ENCODE measurements around the gene CSNK1G3.

The CSNK1G3 gene

DNA sequence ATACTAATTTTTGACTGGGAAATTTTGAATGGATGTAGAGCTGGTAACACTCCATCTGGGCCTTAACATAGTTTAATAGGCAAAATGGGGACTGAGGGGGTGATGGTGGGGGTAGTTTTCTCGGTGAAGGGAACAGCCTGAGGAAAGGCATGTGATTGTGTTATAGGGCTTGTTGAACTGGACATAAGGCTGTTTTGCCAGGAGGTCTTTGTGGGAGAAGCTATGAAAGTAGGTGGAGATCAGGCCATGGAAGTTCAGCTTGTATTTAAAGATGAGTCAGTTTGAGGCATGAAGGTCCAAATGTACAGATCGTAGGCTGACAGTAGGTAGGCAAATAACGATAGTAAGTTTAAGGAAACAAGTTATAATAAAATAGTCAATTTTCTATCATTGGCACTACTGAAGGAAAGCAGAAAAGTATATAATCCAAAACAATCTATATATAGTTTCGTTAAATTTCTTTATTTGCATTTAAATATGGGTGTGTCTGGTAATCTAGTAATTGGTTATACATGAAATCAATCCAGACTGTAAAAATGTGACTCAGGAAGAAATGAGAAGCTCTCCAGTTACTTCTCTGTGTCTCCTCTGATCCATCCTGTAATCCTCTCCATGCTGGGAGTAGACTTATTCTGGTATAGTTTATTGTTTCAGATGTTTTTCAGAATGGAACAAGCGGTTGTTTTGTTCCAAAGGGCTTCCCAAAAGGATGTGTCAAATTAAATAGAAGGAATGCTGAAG, 2.8 kb downstream of the CSNK1G3 start:
- DNase-seq (ENCODE audit: low read depth in 2 of 2): no peak

DNA sequence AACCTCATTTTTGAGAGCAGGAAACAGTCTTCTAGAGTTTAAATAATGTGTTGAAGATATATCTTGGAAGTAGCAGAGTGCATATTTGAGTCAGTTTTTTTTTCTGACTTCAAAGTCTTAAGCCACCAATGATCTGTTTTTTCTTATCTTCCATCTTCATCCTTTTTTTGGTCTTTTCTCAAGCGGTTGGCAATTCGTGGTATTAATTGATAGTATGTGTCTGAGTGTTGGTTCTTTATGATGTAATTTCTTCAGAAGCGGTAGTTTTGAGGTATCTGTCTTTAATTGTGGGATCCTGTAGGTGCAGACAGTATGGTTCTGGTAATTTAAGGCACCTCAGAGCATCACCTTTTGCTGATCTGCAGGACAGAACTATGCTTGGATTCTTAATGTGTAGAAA, 3.9 kb downstream of the CSNK1G3 start:
- DNase-seq (ENCODE audit: low read depth in 2 of 2): no peak

DNA sequence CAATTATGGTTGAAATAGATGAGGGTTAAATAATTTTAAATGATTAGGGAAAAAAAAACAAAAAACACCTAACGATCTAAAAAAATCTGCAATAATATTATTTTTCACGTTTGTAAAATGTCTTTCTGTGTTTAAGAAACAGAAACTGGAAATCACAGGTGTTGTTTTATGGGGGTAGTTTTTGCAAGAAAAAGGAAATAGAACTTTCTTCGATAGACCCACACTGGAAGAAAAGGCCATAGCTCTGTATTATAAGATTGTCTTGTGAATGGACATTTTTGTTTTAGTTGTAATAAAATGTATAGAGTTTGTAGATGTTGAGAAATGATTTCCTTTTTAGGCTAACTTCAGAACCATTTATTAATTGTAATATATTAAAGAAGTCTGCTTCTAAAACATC, 5.5 kb downstream of the CSNK1G3 start:
- DNase-seq (ENCODE audit: low read depth in 2 of 2): no peak

DNA sequence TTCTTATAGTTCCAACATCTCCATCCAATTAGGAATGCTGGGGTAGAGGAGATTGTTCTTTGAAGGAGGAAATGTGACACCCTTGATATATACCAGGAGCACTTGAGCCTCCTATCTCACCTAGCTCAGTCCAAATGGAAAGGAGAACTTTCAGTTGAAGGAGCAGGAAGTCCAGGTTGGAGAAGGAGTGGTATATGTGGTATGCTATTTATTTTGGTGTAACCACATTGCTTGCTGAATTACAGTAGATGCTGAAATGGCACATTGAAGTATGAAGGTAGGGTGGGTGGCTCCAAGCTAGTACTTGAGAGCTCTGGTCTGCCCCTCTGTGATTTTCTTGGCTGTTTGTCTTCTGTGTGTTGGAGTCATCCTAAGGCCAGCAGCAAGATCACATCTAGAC, 6.1 kb downstream of the CSNK1G3 start:
- no peak for DNase-seq (ENCODE audit: low read depth in 2 of 2)

DNA sequence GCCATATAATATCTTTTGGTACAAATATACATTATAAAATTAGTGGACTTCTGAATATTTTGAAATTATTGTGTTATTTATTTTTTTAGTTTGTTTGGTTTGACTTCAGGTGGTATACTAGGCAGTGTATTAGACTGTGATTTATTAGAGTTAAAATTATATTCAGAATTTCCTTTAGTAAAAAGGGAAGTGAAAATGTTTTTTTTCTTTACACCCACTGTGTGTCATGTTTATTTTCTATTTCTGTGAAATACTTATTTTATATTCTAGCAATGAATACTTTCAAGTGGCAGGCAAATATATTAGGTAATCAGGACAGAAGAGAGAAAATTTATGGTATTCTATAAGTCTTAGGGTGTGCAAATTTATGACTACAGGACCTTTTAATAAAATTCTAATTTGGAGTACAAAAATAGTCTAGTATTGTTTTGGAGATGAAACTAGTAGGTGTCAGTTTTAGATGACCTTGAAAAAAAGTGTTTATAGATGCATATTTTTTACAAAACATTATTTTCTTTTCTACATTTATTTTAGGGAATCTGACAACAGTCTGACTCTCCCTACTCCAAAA, 8.8 kb downstream of the CSNK1G3 start:
- no peak for DNase-seq (ENCODE audit: low read depth in 2 of 2)

DNA sequence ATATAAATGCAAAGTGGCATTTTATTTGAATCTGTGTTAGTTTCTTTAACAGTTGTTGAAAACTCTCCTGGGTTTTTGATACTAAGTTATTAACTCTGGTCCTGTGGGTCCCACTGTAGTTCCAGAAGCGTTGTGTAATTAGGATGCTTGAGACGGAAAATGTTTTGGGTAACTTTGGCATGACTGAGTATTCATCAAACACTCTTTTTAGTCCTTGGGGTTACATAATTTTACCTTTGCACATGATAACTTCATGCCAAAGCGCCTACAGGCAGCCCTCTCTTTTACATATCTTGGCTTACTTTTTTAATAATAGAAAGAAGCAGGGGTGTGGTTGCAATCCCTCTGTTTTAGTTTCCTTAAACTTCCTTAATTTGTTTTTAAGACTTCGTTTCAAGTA, 12.2 kb downstream of the CSNK1G3 start:
- no peak for DNase-seq (ENCODE audit: low read depth in 2 of 2)

DNA sequence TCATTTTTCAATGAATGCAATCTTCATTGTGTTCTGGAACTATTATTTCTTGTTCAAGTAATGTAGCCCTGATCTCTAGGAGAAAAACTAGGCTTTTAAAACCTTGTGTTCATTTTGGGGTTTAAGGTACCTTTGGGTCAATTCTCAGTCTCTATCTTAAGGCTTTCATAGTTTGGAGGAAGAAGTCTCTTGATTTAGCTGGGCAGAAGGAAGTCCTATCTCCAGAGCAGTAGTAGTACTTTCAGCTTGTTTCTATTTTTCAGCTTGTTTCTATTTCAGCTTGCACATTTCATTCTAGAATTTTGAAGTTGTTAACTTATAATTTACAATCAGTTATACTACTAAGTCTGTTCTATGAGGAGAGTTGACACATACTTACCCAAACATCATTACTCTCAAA, 15.2 kb downstream of the CSNK1G3 start:
- DNase-seq (ENCODE audit: low read depth in 2 of 2): no peak

DNA sequence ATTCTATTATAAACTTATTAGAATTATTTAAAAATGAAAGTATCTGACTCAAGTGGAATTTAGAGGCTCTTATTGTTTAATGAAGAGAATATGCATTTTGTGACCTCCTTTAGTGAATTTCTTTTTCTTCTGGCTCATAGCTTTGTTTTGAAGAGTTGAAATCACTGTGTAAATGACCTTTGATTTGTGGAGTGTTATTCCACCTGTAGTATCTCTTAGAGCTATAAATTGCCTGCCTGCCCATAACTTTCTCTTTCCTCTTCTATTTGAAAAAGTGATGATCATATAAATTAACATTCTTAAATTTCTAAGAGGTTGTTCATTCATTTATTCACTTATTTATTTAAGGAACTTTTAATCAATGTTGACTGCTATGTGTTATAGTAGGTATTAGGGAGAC, 16.1 kb downstream of the CSNK1G3 start:
- no peak for DNase-seq (ENCODE audit: low read depth in 2 of 2)

DNA sequence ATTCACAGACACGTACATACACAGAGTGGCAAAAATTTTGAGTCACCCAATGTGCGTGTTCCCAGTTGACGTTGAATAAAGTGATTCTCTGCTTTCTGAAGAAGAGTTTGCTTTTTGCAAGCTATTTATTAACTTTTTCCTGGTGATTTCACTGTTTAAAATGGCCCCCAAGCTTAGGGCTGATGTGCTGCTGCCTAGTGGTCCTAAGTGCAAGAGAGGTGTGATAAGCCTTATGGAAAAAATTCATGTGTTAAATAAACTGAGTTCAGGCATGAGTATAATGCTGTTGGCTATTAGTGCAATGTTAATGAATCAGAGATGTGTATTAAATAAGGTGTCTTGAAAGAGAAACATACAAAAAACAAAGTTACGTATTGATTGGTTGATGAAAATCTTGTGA, 16.9 kb downstream of the CSNK1G3 start:
- DNase-seq (ENCODE audit: low read depth in 2 of 2): no peak

DNA sequence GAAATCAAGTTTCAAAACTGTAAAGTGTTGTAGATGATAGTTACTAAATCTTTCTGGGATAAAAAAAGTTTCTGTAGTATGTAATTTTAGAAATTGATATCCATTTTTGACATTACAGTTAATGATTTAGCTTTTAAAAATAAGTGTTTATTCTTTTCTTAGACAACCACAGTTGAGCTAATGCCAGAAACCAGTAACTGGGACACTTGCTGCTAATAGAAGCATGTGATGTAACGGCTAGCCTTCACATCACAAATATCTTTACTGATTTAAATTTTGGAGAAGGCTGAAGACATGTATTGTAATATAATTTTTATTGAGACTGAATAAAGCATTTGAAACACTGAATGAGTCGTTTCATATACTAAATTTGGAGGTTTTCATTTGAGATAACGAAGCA, 18.8 kb downstream of the CSNK1G3 start:
- no peak for DNase-seq (ENCODE audit: low read depth in 2 of 2)

DNA sequence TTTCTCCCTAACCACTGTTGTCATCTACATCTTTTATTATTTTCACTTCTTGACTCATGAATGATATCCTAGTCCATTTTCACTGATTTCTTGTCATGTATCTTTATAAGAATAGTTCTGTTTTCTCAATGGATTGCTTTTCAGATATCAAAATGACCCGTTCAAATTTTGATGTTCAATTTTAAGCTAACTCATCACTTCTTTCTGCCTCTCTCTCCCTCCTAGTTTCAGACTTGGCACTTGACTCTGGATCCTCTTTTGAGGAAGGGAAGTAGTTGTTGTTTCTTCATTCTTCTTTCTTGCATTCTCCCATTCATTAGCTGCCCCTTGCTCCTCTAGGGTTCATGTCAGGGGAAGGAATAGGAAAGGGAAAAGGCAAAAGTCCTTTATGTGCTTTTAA, 23.7 kb downstream of the CSNK1G3 start:
- DNase-seq (ENCODE audit: low read depth in 2 of 2): no peak

DNA sequence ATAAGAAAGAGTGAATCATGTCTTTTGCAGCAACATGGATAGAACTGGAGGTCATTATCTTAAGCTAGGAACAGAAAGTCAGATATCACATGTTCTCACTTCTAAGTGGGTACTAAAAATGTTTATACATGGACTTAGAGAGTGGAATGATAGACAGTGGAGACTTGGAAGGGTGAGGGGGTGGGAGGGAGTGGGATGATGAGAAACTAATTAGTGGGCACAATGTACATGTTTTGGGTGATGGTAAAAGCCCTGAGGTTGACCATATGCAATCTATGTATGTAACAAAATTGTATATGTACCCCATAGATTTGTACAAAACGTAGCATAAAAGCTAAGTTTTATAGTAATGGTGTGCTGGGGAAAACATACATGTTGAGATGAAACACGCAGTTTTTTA, 25.3 kb downstream of the CSNK1G3 start:
- no peak for DNase-seq (ENCODE audit: low read depth in 2 of 2)

DNA sequence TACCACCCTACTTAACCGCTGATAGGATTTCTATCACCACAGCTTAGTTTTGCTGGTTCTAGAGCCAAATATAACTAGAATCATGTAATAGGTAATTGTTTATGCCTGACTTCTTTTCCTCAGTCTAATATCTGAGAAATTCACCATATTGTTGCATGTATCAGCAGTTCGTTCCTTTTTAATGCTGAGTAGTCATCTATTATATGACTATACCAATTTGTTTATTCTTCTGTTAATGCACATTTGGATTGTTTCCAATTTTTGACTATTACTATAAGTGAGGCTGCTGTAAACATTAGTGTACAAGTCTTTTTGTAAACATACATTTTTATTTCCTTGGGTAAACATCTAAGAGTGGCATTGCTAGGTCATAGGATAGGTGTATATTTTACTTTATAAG, 25.9 kb downstream of the CSNK1G3 start:
- DNase-seq (ENCODE audit: low read depth in 2 of 2): no peak

DNA sequence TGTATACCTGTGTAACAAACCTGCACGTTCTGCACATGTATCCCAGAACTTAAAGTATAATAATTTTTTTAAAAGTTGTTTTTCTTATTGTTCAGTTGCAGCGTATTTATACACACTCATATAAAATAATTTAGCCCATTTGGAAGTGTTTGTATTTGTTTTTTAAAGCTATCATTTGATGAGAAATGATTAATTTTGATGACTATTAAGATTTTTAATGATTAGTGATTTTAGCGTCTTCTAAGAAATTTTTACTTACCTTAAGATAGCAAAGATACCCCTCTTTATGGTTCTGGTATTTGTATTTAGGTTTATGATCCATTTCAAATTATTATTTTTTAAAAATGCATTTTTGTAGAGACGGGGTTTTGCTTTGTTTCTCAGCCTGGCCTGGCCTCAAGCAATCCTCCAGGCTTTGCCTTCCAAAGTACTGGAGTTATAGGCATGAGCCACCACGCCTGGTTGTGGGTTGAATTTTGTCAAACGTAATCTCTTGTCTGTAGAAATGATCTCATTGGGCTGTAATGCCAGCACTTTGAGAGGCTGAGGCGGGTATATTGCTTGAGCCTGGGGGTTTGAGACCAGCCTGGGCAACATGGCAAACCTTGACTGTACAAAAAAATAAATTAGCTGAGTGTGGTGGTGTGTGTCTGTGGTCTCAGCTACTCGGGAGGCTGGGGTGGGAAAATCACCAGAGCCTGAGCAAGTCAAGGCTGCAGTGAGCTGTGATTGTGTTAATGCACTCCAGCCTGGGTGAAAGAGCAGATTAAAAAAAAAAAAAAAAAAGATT, 26.9 kb downstream of the CSNK1G3 start:
- no peak for DNase-seq (ENCODE audit: low read depth in 2 of 2)

DNA sequence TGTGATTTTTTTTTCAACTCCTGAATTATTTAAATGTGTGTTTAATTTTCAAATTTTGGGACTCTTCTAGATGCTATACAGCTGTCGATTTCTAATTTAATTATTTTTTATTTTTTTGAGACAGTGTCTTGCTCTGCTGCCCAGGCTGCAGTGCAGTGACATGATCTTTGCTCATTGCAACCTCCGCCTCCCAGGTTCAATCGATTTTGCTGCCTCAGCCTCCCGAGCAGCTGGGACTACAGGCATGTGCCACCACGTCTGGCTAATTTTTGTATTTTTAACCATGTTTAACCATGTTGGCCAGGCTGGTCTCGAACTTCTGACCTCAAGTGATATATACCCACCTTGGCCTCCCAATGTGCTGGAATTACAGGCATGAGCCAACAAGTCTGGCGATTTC, 28.6 kb downstream of the CSNK1G3 start:
- DNase-seq (ENCODE audit: low read depth in 2 of 2): no peak

DNA sequence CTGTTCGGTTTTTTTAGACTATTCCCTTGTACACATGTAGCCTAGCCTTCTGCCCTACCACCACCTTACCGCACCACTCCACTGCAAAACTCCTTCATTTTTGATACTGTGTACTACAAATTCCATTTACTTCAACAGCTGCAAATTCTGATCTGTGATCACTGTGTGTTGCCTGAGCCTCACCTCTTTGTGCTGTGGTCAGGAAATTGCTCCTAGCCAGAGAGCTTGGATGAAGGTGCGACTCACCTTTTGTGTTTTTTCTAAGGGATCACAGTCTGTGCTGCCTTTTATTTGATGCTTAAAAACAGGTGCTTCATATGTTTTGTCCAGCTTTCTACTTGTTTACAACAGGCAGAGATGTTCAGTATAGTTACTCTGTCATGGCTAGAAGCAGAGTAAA, 31.5 kb downstream of the CSNK1G3 start:
- no peak for DNase-seq (ENCODE audit: low read depth in 2 of 2)

DNA sequence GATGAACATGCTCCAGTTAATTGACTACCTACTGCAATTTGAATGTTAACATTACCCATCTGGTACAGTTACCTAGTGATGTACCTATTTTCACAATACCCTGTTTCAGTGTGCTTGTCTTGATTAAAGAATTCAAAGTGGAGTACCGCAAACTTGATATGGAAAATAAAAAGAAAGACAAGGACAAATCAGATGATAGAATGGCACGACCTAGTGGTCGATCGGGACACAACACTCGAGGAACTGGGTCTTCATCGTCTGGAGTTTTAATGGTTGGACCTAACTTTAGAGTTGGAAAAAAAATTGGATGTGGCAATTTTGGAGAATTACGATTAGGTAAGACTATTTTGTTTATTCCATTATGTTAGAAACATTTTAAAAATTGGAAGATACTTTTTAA, 33.5 kb downstream of the CSNK1G3 start:
- DNase-seq (ENCODE audit: low read depth in 2 of 2): no peak

DNA sequence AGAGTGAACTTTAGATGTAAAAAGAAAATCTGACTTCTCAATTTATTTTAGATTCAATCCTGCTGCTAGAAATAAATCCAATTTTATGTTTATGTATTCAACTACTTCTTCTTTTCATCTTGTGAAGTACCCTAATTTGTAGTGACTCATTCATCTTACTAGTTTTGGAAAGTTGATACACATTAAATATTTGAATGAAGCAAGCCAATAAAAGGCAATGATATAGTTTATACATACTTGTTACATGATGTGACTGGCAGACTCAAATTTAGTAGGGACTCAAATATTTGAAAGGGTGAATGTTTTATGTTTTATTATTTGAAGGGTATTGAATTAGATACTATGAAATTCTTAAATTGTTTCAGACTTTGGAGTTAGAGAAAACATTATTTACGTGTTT, 34.7 kb downstream of the CSNK1G3 start:
- no peak for DNase-seq (ENCODE audit: low read depth in 2 of 2)

DNA sequence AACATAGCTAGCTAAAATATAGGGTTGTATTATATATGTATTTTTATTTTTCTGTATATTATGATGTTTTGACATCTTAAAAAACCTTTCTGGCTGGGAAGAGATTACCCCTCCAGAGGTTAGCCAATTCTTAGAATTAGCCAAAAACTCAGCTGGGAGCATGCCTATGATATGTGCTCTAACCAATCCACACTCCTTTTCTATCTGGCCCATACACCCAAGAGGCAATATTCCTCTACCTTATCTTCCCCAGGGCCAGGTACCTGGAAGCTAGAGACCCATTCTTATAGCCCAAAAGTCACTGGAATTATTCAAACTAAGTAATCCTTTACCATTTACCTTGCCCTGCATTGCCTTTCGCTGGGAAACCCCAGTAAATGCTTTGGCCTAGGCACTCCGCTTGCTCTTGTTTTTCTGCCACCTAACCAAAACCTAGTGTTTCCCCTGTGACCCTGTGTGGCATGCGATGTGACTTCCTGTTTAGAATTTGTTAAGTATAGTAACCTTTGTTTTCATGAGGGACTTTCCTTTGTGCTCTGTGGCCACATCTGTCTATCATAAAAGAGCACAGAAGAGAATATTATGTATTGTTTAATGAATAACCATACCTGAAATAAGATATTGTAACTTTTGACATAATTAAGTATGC, 37.4 kb downstream of the CSNK1G3 start:
- DNase-seq (ENCODE audit: low read depth in 2 of 2): peak; percentile 24 to 50

DNA sequence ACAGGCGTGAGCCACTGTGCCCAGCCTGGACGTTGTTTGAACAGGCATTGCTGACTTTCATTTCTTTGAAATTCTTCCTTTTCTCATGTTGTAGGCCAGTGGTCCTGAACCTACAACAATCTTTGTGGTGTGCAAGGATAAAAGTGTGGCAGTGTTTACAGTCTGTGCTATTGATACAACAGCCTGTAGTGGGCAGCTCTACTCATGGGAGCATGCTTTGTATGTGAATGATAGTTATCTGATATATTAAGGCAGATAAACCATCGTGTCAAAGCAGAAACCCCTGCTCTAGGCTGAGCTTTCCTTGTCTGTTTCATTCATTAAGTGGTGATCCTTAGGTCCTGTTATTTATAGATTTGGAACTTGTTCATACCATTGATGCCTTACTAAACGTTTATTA, 42.6 kb downstream of the CSNK1G3 start:
- no peak for DNase-seq (ENCODE audit: low read depth in 2 of 2)

DNA sequence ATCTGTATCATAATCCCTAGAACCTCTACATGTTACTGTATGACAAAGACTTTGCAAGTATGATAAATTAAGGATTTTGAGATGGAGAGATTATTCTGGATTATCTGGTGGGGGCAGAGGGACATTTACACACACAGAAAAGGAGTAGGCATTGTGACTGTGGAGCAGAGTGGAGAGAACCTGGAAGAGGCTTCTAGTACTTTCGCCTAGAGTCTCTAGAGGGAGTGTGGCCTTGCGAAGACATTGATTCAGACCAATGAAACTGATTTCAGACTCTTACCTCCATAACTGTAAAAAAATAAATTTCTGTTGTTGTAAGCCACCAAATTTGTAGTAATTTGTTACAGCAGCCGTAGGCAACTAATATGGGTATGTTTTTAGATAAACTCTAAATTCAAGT, 45.9 kb downstream of the CSNK1G3 start:
- DNase-seq (ENCODE audit: low read depth in 2 of 2): no peak

DNA sequence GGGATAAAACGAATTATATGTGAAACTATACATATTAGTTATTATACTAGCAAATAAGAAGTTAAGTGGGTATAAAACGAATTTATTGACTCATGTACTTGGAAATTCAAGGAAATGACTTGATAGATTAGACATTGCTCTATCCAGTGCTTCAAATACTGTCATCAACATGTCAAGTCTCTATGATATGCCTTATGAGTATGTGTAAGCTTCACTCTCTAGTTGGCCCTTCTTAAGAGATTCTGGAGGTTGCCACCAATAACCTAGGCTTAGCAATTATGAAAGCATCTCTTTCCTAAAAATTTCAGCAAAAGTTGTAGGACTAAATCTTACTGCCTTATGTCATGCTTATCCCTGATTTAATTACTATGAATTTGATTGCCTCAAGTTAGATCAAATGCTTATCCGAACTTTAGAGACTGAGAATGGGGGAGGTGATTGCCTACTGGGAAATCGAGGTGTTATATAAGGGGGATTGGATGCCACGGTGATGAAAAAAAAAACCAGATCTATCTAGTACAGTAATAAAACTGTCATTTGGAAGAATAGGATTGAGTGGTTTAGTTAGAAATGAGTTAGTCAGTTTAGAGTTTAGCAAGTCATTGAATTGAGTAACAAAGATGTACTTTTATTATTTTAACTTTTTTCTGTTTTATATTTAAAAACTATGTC, 46.9 kb downstream of the CSNK1G3 start:
- no peak for DNase-seq (ENCODE audit: low read depth in 2 of 2)
